Colonic mucosa (tissue), 4 donors: ENCODE results near the gene C2orf80. TPM values are rescaled to one million over a fixed set of nuclear protein-coding genes. Genes with fewer than 3 reads are reported as not detected.

ENCODE experiments used
- DNase-seq: peaks from one replicate; pipeline ENCODE4 v3.0.0-alpha.2; 2020
- H3K27ac ChIP-seq: fragments of 200-600 bp; one replicate; pipeline ENCODE4 v1.8.0; 2021
- H3K27me3 ChIP-seq: fragments of 200-600 bp; one replicate; pipeline ENCODE4 v1.8.0; 2021
- H3K36me3 ChIP-seq: fragments of 200-600 bp; one replicate; pipeline ENCODE4 v1.8.0; 2021
- H3K4me1 ChIP-seq: fragments of 200-600 bp; one replicate; pipeline ENCODE4 v1.8.0; 2021; ENCODE audit warnings: mild to moderate bottlenecking
- H3K4me3 ChIP-seq: fragments of 200-600 bp; one replicate; pipeline ENCODE4 v1.8.0; 2021
- H3K9ac ChIP-seq, 2 donors: one replicate each; pipeline ENCODE4 v1.7.0; 2013; ENCODE audit warnings: control low read depth in 2 of 2, low read depth in 2 of 2, low read length in 2 of 2
- H3K9me3 ChIP-seq: fragments of 200-600 bp; one replicate; pipeline ENCODE4 v1.8.0; 2021
- CTCF ChIP-seq: fragments of 200-600 bp; IDR thresholded peaks from one replicate; pipeline ENCODE4 v1.8.0; 2022; ENCODE audit warnings: antibody characterized with exemption, mild to moderate bottlenecking
- intact Hi-C: fragments of 100-400 bp; cut with DNase I; formaldehyde crosslinking; loops from one replicate; pipeline ENCODE4 v1.14.1; 2022
- total RNA-seq, 2 donors: library from RNA; stranded (reverse); fragmentation: NEBNext Ultra II Directional in 1 of 2; extraction: Animal tissue kit (Norgen Biotek cat#: 25700) in 1 of 2; gene quantifications; one replicate each; pipeline ENCODE4 v1.2.1, GENCODE V29; 2021
- donor health status: healthy.
- donor health status: DM: no; HTN: no; CAD: no.
- donor health status: DM: no; HTN: no; CAD: no.

C2orf80 gene
- total RNA-seq, 2 donors from 2014 or later, result not detected

- Histone ChIP-seq H3K9ac (no peak within 1 kb of the TSS), H3K9me3 (no peaks in the 10 kb centered on the region), H3K27me3 (no peaks in the 10 kb centered on the region), H3K27ac (no peak within 1 kb of the TSS), H3K4me3 (no peak within 1 kb of the TSS), H3K4me1 (no peaks in the 10 kb centered on the region), H3K36me3 (no peaks in the 10 kb centered on the region)
- no peak for TF ChIP-seq CTCF
- DNase-seq, result no peak
- intact Hi-C loops, result no loop called here
Measured at GRCh38 chr2:208163489-208163888, 26.3 kb downstream of the C2orf80 start, which contains the start of gene CRYGA. Gene CRYGA, minus strand, starts transcription at chr2:208163589. Its CDS starts 33 bp downstream, at chr2:208163556.

- intact Hi-C loops, result no loop called here
- no peak for TF ChIP-seq CTCF
Measured at GRCh38 chr2:208156439-208156838, 33.4 kb downstream of the C2orf80 start.

GRCh38 chr2:208153156-208153555 lies 36.7 kb downstream of the C2orf80 start:
- H3K4me1 ChIP-seq, result no peaks in the 10 kb centered on the region
- intact Hi-C loops, result no loop called here
- no peaks in the 10 kb centered on the region for H3K36me3 ChIP-seq
- no peak overlapping the region for H3K4me3 ChIP-seq
- no peak for DNase-seq
- no peaks in the 10 kb centered on the region for H3K9me3 ChIP-seq
- H3K9ac ChIP-seq, result no peak overlapping the region
- no peaks in the 10 kb centered on the region for H3K27me3 ChIP-seq
- no peak for TF ChIP-seq CTCF
- no peak overlapping the region for H3K27ac ChIP-seq

More at GRCh38 chr2:208156439-208156838, 33.4 kb downstream of the C2orf80 start:
- Histone ChIP-seq H3K36me3 (no peaks in the 10 kb centered on the region), H3K9ac (no peak overlapping the region), H3K4me3 (no peak overlapping the region), H3K4me1 (no peaks in the 10 kb centered on the region), H3K9me3 (no peaks in the 10 kb centered on the region), H3K27me3 (no peaks in the 10 kb centered on the region), H3K27ac (no peak overlapping the region)
- DNase-seq, result no peak

- Histone ChIP-seq H3K4me1 (no peaks in the 10 kb centered on the region), H3K9me3 (no peaks in the 10 kb centered on the region), H3K27me3 (no peaks in the 10 kb centered on the region), H3K4me3 (no peak overlapping the region), H3K36me3 (no peaks in the 10 kb centered on the region), H3K9ac (no peak overlapping the region), H3K27ac (no peak overlapping the region)
- no peak for TF ChIP-seq CTCF
- DNase-seq, result no peak
- intact Hi-C loops, result no loop called here
Measured at GRCh38 chr2:208150956-208151355, 38.9 kb downstream of the C2orf80 start.

DNA sequence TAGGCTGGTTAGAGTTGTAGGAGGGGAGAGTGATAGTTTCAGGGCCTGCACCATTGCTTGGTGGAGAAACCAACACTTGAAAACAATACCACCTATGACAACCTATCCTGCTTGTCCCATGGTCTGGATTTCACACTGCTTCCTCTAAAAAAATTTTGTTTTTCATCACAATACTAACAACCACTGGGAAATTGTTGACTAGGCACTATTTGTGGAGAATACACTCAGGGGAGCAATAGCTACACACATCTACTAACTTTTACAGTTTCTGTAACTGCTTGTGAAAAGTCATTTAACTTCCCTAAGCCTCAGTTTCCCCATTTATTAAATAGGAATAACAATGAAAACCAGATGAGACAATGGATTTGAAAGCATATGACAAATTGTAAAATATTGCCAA lies 39.7 kb downstream of the C2orf80 start:
- Histone ChIP-seq H3K27me3 (no peaks in the 10 kb centered on the region), H3K27ac (no peak overlapping the region), H3K9me3 (no peaks in the 10 kb centered on the region), H3K4me3 (no peak overlapping the region), H3K4me1 (no peaks in the 10 kb centered on the region), H3K9ac (no peak overlapping the region), H3K36me3 (no peaks in the 10 kb centered on the region)
- no peak for TF ChIP-seq CTCF
- intact Hi-C loops, result no loop called here
- DNase-seq, result no peak
